ENCODE measurements around the gene PANX1. TPM values are rescaled to one million over a fixed set of nuclear protein-coding genes. Genes with fewer than 3 reads are reported as not detected.

PANX1 gene
- polyA plus RNA-seq, 4 donors, result 2.4 to 21.8 (median 4.5) TPM

DNA sequence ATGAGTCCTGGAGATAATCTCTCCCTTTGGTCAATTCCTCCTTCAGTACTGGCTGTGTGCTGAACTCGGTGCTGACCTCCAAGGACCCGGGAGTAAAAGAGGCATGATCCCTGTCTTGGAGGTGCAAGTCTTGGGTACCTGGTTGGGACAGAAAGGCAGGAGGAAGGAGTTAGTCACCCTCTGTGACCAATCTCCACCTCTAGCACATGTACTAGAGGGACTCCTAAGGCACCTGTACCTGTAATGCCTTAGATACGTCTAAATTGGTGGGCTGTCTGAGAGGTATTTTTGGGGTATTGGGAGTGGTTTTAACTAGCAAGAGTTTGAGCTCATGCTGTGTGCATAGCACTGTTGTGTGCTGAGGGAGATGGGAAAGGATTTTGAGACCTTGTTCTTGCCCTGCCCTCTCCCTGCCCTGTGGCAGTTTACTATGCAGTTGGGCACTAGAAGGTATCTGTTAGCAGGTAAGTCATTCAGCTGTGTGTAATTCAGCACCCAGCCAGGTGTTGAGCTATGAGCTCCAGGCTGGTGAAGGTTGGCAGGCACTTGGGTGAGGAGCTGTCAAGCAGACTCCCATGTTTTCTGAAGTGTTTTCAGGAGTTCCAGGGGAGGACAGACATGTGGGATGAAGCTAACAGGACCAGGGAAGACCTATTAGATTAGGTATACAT lies 2.5 kb downstream of the PANX1 start:
- WGBS, 3 donors, result 53 to 63% (median 62%) methylated on average over 3 of the region's 3 CpGs
- H3K27ac ChIP-seq (ENCODE audit: low read depth in 1 of 3, low read length in 2 of 3), result peak overlapping the region in 1 of 3 donors; percentile 76

DNA sequence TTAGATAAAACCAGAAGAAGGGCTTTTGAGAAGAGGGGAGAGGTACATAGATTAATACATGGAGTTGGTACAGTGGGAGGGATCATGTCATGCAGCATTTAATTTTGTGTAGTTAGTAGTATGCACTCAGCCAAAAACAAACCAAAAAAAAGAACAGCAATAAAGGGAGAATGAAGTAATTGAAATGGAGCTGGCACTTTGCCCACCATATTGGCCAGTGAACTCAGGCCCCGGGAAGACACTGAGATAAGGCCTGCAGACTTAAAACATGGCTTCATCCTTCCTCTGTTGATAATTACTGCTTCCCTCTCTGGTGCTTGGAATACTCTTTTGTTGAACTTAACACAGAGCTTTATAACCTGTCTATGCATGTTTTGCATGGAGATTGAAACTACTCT lies 3.1 kb downstream of the PANX1 start:
- WGBS, 3 donors, result 12 to 20% (median 15%) methylated on average over 1 of the region's 1 CpG
- no peak for FAIRE-seq
- H3K36me3 ChIP-seq (ENCODE audit: control insufficient read depth in 3 of 3, insufficient read depth in 2 of 3, low read depth in 1 of 3, low read length in 3 of 3), result no peaks in the 10 kb centered on the region
- DNase-seq, result no peak
- no peaks in the 10 kb centered on the region for H3K27me3 ChIP-seq (ENCODE audit: control insufficient read depth in 3 of 3, insufficient read depth in 3 of 3, low read length in 3 of 3)
- H3K4me3 ChIP-seq (ENCODE audit: low read depth in 1 of 3, low read length in 3 of 3), result no peak overlapping the region
- peak overlapping the region in 1 of 3 donors; percentile 76 for H3K27ac ChIP-seq (ENCODE audit: low read depth in 1 of 3, low read length in 2 of 3)
- peaks cover 5 to 27% (median 10%) of the 10 kb centered on the region in 3 donors for H3K4me1 ChIP-seq (ENCODE audit: control insufficient read depth in 3 of 3, insufficient read depth in 2 of 3, low read depth in 1 of 3, low read length in 2 of 3)
- H3K9me3 ChIP-seq (ENCODE audit: control insufficient read depth in 2 of 2, insufficient read depth in 1 of 2, low read depth in 1 of 2, low read length in 1 of 2), result no peaks in the 10 kb centered on the region

More for the DNA sequence above, 2.5 kb downstream of the PANX1 start:
- Histone ChIP-seq H3K9me3 (ENCODE audit: control insufficient read depth in 2 of 2, insufficient read depth in 1 of 2, low read depth in 1 of 2, low read length in 1 of 2) (no peaks in the 10 kb centered on the region), H3K27me3 (ENCODE audit: control insufficient read depth in 3 of 3, insufficient read depth in 3 of 3, low read length in 3 of 3) (no peaks in the 10 kb centered on the region), H3K4me3 (ENCODE audit: low read depth in 1 of 3, low read length in 3 of 3) (no peak overlapping the region), H3K36me3 (ENCODE audit: control insufficient read depth in 3 of 3, insufficient read depth in 2 of 3, low read depth in 1 of 3, low read length in 3 of 3) (no peaks in the 10 kb centered on the region), H3K4me1 (ENCODE audit: control insufficient read depth in 3 of 3, insufficient read depth in 2 of 3, low read depth in 1 of 3, low read length in 2 of 3) (peaks cover 5 to 27% (median 10%) of the 10 kb centered on the region in 3 donors)
- DNase-seq (peak in 1 of 2 donors; percentile 19), FAIRE-seq (no peak)

DNA sequence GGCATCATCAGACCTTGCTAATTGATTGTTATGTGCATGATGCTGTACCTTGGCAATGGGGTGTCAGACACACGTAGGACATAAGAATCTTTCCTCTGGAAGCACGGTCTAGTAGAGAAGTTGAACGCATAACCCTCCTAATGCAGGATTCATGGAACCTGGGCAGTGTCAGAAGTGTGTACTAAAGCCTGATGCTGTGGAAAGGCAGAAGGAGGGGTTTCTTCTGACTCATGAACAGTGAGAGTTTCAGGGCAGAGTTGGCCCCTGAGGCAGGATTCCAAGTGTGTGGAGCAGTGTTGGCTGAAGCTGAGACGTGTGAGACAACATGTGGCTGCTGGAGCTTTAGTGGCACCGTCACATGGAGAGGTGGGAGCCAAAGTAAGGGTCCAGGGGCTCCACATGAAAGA lies 3.5 kb downstream of the PANX1 start:
- Histone ChIP-seq H3K4me3 (ENCODE audit: low read depth in 1 of 3, low read length in 3 of 3) (no peak overlapping the region), H3K27me3 (ENCODE audit: control insufficient read depth in 3 of 3, insufficient read depth in 3 of 3, low read length in 3 of 3) (no peaks in the 10 kb centered on the region), H3K27ac (ENCODE audit: low read depth in 1 of 3, low read length in 2 of 3) (no peak overlapping the region), H3K4me1 (ENCODE audit: control insufficient read depth in 3 of 3, insufficient read depth in 2 of 3, low read depth in 1 of 3, low read length in 2 of 3) (peaks cover 5 to 27% (median 10%) of the 10 kb centered on the region in 3 donors), H3K9me3 (ENCODE audit: control insufficient read depth in 2 of 2, insufficient read depth in 1 of 2, low read depth in 1 of 2, low read length in 1 of 2) (no peaks in the 10 kb centered on the region), H3K36me3 (ENCODE audit: control insufficient read depth in 3 of 3, insufficient read depth in 2 of 3, low read depth in 1 of 3, low read length in 3 of 3) (no peaks in the 10 kb centered on the region)
- DNase-seq (no peak), FAIRE-seq (no peak)
- 69 to 73% (median 70%) methylated on average over 5 of the region's 5 CpGs for WGBS, 3 donors

DNA sequence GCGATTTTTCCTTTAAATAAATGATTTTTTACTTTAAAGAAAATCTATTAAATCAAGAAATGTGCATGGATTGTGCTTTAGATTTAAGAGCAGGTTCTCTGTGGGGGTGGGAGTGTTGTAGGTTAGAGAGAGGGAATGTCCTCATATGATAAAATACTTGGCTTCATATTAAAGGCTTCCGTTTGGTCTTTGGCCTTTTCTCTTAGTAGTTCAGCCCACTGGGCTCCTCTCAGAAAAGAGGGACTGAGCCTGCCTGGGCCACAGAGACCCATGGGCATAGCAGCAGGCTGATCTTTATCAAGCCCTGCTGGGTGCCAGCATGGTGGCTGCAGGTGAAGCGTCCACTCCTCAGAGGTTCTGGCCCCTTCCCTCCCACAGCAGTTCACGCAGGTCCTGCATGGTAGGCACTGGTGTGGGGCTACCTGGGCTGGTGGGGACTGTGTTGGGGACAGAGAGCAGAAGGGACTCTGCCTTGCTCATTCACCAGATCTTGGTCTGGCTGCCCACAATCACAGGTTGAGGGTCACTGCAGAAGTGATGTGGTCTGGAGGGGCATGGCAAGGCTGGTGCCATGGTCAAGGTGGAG lies 4.3 kb downstream of the PANX1 start:
- no peaks in the 10 kb centered on the region for H3K27me3 ChIP-seq (ENCODE audit: control insufficient read depth in 3 of 3, insufficient read depth in 3 of 3, low read length in 3 of 3)
- no peaks in the 10 kb centered on the region for H3K36me3 ChIP-seq (ENCODE audit: control insufficient read depth in 3 of 3, insufficient read depth in 2 of 3, low read depth in 1 of 3, low read length in 3 of 3)
- FAIRE-seq (no peak), DNase-seq (no peak)
- H3K27ac ChIP-seq (ENCODE audit: low read depth in 1 of 3, low read length in 2 of 3), result no peak overlapping the region
- H3K4me3 ChIP-seq (ENCODE audit: low read depth in 1 of 3, low read length in 3 of 3), result no peak overlapping the region
- no peaks in the 10 kb centered on the region for H3K9me3 ChIP-seq (ENCODE audit: control insufficient read depth in 2 of 2, insufficient read depth in 1 of 2, low read depth in 1 of 2, low read length in 1 of 2)
- H3K4me1 ChIP-seq (ENCODE audit: control insufficient read depth in 3 of 3, insufficient read depth in 2 of 3, low read depth in 1 of 3, low read length in 2 of 3), result peaks cover 5 to 21% (median 8%) of the 10 kb centered on the region in 3 donors
- WGBS, 3 donors, result 75 to 90% (median 89%) methylated on average over 4 of the region's 4 CpGs

DNA sequence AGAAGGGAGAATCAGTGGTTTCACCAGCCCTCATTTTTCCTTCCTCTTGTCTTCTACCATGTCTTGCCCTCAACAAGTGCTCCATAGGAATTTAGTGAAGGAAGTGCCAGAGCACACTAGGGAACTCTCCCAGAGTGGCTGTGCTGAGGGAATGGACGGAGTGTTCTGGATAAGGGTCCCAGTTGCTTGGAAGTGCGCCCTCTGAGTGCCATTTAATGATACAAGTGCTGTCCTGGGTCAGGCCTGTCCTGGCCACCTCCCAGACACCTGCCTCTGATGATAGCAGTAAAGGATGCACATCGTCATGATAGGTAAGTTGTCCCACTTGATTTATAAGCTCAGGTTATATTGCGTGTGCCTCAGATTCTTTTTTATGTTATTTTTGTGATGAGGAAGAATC lies 5.1 kb downstream of the PANX1 start:
- WGBS, 3 donors, result 84 to 89% (median 88%) methylated on average over 4 of the region's 4 CpGs
- Histone ChIP-seq H3K4me1 (ENCODE audit: control insufficient read depth in 3 of 3, insufficient read depth in 2 of 3, low read depth in 1 of 3, low read length in 2 of 3) (peaks cover 5 to 18% (median 6%) of the 10 kb centered on the region in 3 donors), H3K4me3 (ENCODE audit: low read depth in 1 of 3, low read length in 3 of 3) (no peak overlapping the region), H3K27ac (ENCODE audit: low read depth in 1 of 3, low read length in 2 of 3) (no peak overlapping the region), H3K36me3 (ENCODE audit: control insufficient read depth in 3 of 3, insufficient read depth in 2 of 3, low read depth in 1 of 3, low read length in 3 of 3) (no peaks in the 10 kb centered on the region), H3K27me3 (ENCODE audit: control insufficient read depth in 3 of 3, insufficient read depth in 3 of 3, low read length in 3 of 3) (no peaks in the 10 kb centered on the region), H3K9me3 (ENCODE audit: control insufficient read depth in 2 of 2, insufficient read depth in 1 of 2, low read depth in 1 of 2, low read length in 1 of 2) (no peaks in the 10 kb centered on the region)
- DNase-seq (no peak), FAIRE-seq (no peak)

DNA sequence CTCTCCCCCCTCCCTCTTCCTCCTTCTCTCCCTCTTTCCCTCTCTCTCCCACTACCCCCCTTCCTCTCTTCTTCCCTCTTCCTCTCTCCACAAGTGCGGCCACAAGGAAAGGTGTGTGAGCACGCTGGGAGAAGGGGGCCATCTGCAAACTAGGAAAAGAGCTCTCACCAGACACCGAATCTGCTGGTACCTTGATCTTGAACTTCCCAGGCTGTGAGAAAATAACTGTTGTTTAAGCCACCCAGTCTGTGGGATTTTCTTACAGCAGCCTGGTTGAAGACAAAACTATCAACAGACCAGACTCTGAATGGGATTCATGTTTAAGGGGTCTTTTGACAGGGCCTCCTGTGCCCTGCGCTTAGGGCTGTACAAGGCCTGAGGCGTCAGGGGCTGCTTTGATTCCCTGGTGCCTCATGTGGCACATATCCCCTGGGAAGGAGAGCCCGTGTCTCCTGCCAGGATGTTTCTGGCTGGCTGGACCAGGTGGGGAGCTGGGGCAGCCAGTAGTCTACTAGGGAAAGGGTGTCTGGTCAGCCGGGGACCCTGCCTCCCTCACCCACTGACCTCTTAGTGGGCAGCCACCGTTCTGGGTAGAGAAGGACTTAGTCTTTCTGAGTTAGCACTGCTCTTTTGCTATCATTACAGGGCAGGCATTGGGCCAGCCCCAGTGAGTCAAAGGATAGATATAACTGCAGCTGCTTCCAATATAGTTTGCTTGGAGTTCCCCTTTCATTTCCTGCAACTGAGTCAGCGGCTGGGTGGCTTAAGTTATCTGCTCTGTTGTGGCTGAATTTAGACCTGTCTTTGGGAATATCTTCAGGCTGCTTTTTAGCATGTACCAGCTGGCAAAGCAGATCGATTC lies 6.2 kb downstream of the PANX1 start:
- Histone ChIP-seq H3K27me3 (ENCODE audit: control insufficient read depth in 3 of 3, insufficient read depth in 3 of 3, low read length in 3 of 3) (no peaks in the 10 kb centered on the region), H3K4me3 (ENCODE audit: low read depth in 1 of 3, low read length in 3 of 3) (no peak overlapping the region), H3K36me3 (ENCODE audit: control insufficient read depth in 3 of 3, insufficient read depth in 2 of 3, low read depth in 1 of 3, low read length in 3 of 3) (no peaks in the 10 kb centered on the region), H3K27ac (ENCODE audit: low read depth in 1 of 3, low read length in 2 of 3) (peak overlapping the region in 1 of 3 donors; percentile 81), H3K4me1 (ENCODE audit: control insufficient read depth in 3 of 3, insufficient read depth in 2 of 3, low read depth in 1 of 3, low read length in 2 of 3) (peaks cover 5 to 14% (median 9%) of the 10 kb centered on the region in 3 donors), H3K9me3 (ENCODE audit: control insufficient read depth in 2 of 2, insufficient read depth in 1 of 2, low read depth in 1 of 2, low read length in 1 of 2) (no peaks in the 10 kb centered on the region)
- DNase-seq (peak in 1 of 2 donors; percentile 44), FAIRE-seq (no peak)
- 42 to 50% (median 46%) methylated on average over 9 to 10 of the region's 10 CpGs for WGBS, 3 donors

DNA sequence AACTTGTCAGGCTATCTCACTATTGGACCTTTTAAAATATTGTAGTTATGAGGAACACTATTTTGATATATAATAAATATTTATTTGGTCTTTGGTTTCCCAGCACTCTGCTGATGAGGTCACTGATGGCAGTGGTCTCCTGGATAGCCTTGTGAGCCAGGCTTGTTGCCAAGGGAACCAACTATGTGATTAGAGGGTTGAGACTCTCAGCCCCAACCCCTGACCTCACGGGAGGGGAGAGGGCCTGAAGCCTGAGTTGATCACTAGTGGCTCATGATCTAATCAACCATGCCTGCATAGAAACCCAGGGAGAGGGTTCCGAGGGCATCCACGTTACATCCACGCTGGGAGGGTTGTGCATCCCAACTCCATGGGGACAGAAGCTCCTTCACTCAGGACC lies 10.8 kb downstream of the PANX1 start:
- peaks cover 0 to 4% (median 0%) of the 10 kb centered on the region in 3 donors for H3K36me3 ChIP-seq (ENCODE audit: control insufficient read depth in 3 of 3, insufficient read depth in 2 of 3, low read depth in 1 of 3, low read length in 3 of 3)
- 85 to 95% (median 86%) methylated on average over 4 of the region's 4 CpGs for WGBS, 3 donors
- H3K4me3 ChIP-seq (ENCODE audit: low read depth in 1 of 3, low read length in 3 of 3), result no peak overlapping the region
- H3K27ac ChIP-seq (ENCODE audit: low read depth in 1 of 3, low read length in 2 of 3), result no peak overlapping the region
- no peak for DNase-seq
- FAIRE-seq, result no peak
- H3K27me3 ChIP-seq (ENCODE audit: control insufficient read depth in 3 of 3, insufficient read depth in 3 of 3, low read length in 3 of 3), result no peaks in the 10 kb centered on the region
- peaks cover 0 to 13% (median 5%) of the 10 kb centered on the region in 3 donors for H3K4me1 ChIP-seq (ENCODE audit: control insufficient read depth in 3 of 3, insufficient read depth in 2 of 3, low read depth in 1 of 3, low read length in 2 of 3)
- no peaks in the 10 kb centered on the region for H3K9me3 ChIP-seq (ENCODE audit: control insufficient read depth in 2 of 2, insufficient read depth in 1 of 2, low read depth in 1 of 2, low read length in 1 of 2)

DNA sequence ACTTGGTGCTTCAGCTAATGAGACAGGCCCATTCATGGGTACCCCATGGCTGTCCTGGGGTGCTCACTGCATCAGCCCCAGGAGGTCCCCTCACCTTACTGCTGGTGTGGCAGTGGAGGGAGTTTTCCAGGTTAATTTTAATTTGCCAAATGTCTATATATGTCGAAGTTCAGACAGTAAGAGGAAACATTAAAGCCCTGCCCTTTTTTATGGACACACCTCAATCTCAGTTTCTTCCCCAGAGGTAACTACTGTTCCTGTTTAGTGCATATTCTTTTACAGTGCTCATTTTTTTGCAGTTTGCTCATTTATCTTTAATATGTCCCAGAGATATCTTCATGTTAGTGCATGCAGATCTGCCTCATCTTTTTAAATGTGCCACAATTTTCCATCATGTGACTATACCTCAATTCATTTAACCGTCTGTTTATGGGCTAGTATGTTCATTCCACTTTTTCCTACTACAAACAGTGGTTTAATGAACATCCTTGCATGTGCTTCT lies 11.6 kb downstream of the PANX1 start:
- Histone ChIP-seq H3K27ac (ENCODE audit: low read depth in 1 of 3, low read length in 2 of 3) (no peak overlapping the region), H3K9me3 (ENCODE audit: control insufficient read depth in 2 of 2, insufficient read depth in 1 of 2, low read depth in 1 of 2, low read length in 1 of 2) (no peaks in the 10 kb centered on the region), H3K4me3 (ENCODE audit: low read depth in 1 of 3, low read length in 3 of 3) (no peak overlapping the region), H3K4me1 (ENCODE audit: control insufficient read depth in 3 of 3, insufficient read depth in 2 of 3, low read depth in 1 of 3, low read length in 2 of 3) (peaks cover 0 to 14% (median 2%) of the 10 kb centered on the region in 3 donors), H3K36me3 (ENCODE audit: control insufficient read depth in 3 of 3, insufficient read depth in 2 of 3, low read depth in 1 of 3, low read length in 3 of 3) (peaks cover 0 to 4% (median 0%) of the 10 kb centered on the region in 3 donors), H3K27me3 (ENCODE audit: control insufficient read depth in 3 of 3, insufficient read depth in 3 of 3, low read length in 3 of 3) (no peaks in the 10 kb centered on the region)
- FAIRE-seq, result no peak
- 48 to 62% (median 61%) methylated on average over 2 of the region's 2 CpGs for WGBS, 3 donors
- no peak for DNase-seq
